B cell (primary cell): ENCODE measurements around the gene POMT2. TPM values are rescaled to one million over a fixed set of nuclear protein-coding genes. Genes with fewer than 3 reads are reported as not detected.

Experiments
- ATAC-seq: fragments of 200-7000 bp; cut with Tn5 transposase; one replicate; pipeline ENCODE4 v1.10.0; 2021; ENCODE audit warnings: low read depth, mild to moderate bottlenecking, moderate number of reproducible peaks, moderate library complexity
- CTCF ChIA-PET: fragments of 350-600 bp; sonication (Branson Sonifier 250); formaldehyde crosslinking; loops from one replicate; lab custom pipeline; 2021; ENCODE audit warnings: antibody characterized with exemption, inconsistent platforms; lab: Charles Lee
- POLR2A ChIA-PET: fragments of 350-600 bp; sonication (Branson Sonifier 250); formaldehyde crosslinking; loops from one replicate; lab custom pipeline; 2021; ENCODE audit warnings: antibody characterized with exemption; lab: Charles Lee
- DNase-seq: peaks from one replicate; pipeline ENCODE4 v3.0.0; 2013
- H2AFZ ChIP-seq: 2 replicates; pipeline ENCODE4 v1.6.1; 2012; ENCODE audit warnings: mild to moderate bottlenecking, low read depth, low read length; ENCODE audit not compliant: insufficient read depth, poor library complexity, severe bottlenecking
- H3K27ac ChIP-seq, 2 donors: 1 replicate in 1 of 2; 2 replicates in 1 of 2; pipeline ENCODE4 v1.5.1; 2012 to 2013; ENCODE audit warnings: low read length in 2 of 2, mild to moderate bottlenecking in 2 of 2, moderate library complexity in 1 of 2
- H3K27me3 ChIP-seq, 4 experiments: fragments of 200-600 bp in 1 of 4; sonication (generic) in 1 of 4; replicated peaks in 1 of 4; 1 replicate in 2 of 4; 2 replicates in 2 of 4; pipeline versions ENCODE4 v1.6.1 to v1.7.0; 2013 to 2016; ENCODE audit warnings: low read length in 3 of 4, mild to moderate bottlenecking in 2 of 4, mixed read lengths in 1 of 4, moderate library complexity in 1 of 4; ENCODE audit not compliant: insufficient read depth in 4 of 4, control insufficient read depth in 3 of 4; ENCODE audit errors: control extremely low read depth in 1 of 4
- H3K36me3 ChIP-seq, 2 experiments: replicated peaks in 1 of 2; 1 replicate in 1 of 2; 2 replicates in 1 of 2; pipeline versions ENCODE4 v1.6.1 to v1.7.1; 2013; ENCODE audit warnings: low read length in 1 of 2; ENCODE audit not compliant: insufficient read depth in 2 of 2, control insufficient read depth in 1 of 2; ENCODE audit errors: control extremely low read depth in 1 of 2, extremely low read depth in 1 of 2
- H3K4me1 ChIP-seq, 2 donors: fragments of 200-600 bp in 1 of 2; sonication (generic) in 1 of 2; 1 replicate in 1 of 2; 2 replicates in 1 of 2; pipeline versions ENCODE4 v1.5.1 to v1.6.1; 2013 to 2017; ENCODE audit warnings: low read length in 2 of 2; ENCODE audit not compliant: control insufficient read depth in 2 of 2, insufficient read depth in 2 of 2
- H3K4me2 ChIP-seq: replicated peaks from 2 replicates; pipeline ENCODE3; 2012; ENCODE audit warnings: mild to moderate bottlenecking, low read depth, low read length; ENCODE audit not compliant: poor library complexity, severe bottlenecking
- H3K4me3 ChIP-seq, 5 experiments: fragments of 200-600 bp in 1 of 5; sonication (generic) in 1 of 5; 1 replicate in 3 of 5; 2 replicates in 2 of 5; pipeline versions ENCODE4 v1.5.1 to v1.7.0; 2011 to 2016; ENCODE audit warnings: low read length in 4 of 5, mild to moderate bottlenecking in 4 of 5, low read depth in 2 of 5, control low read depth in 1 of 5, moderate library complexity in 1 of 5; ENCODE audit not compliant: insufficient read depth in 1 of 5; ENCODE audit errors: control extremely low read depth in 1 of 5, extremely low read depth in 1 of 5
- H3K79me2 ChIP-seq: fragments of 200-600 bp; sonication (generic); one replicate; pipeline ENCODE4 v1.6.0; 2016; ENCODE audit warnings: low read length; ENCODE audit not compliant: control insufficient read depth, insufficient read depth
- H3K9ac ChIP-seq: fragments of 200-600 bp; sonication (generic); 2 replicates; pipeline ENCODE4 v1.6.1; 2017; ENCODE audit warnings: mild to moderate bottlenecking, low read length, moderate library complexity
- H3K9me3 ChIP-seq, 3 donors: one replicate each; pipeline versions ENCODE4 v1.6.1 to v1.7.1; 2013; ENCODE audit warnings: low read length in 2 of 3; ENCODE audit not compliant: control insufficient read depth in 2 of 3, insufficient read depth in 1 of 3; ENCODE audit errors: control extremely low read depth in 1 of 3
- H4K20me1 ChIP-seq: 2 replicates; pipeline ENCODE4 v1.6.0; 2012; ENCODE audit warnings: mild to moderate bottlenecking, low read length; ENCODE audit not compliant: insufficient read depth, control insufficient read depth, poor library complexity, severe bottlenecking
- H3K27ac Mint-ChIP-seq: one replicate; pipeline ENCODE4 v1.8.0; 2021; ENCODE audit warnings: mixed read lengths
- H3K27me3 Mint-ChIP-seq: one replicate; pipeline ENCODE4 v1.8.0; 2021; ENCODE audit warnings: mixed read lengths
- H3K4me1 Mint-ChIP-seq: one replicate; pipeline ENCODE4 v1.8.0; 2021; ENCODE audit warnings: mixed read lengths
- H3K4me3 Mint-ChIP-seq: one replicate; pipeline ENCODE4 v1.8.0; 2021; ENCODE audit warnings: mixed read lengths
- H3K9me3 Mint-ChIP-seq: one replicate; pipeline ENCODE4 v1.8.0; 2022; ENCODE audit warnings: mixed read lengths; ENCODE audit not compliant: insufficient read depth
- CTCF ChIP-seq: fragments of 200-600 bp; IDR thresholded peaks from one replicate; pipeline ENCODE4 v1.8.0; 2022; ENCODE audit warnings: antibody characterized with exemption, mild to moderate bottlenecking
- EZH2 ChIP-seq: IDR thresholded peaks from 2 replicates; pipeline ENCODE4 v1.6.1; 2012; ENCODE audit warnings: borderline replicate concordance, low read depth, mild to moderate bottlenecking, moderate library complexity, low read length; ENCODE audit not compliant: insufficient read depth, poor library complexity, severe bottlenecking
- whole genome bisulfite sequencing: methylation state at CpG from one replicate; pipeline ENCODE4 v1.1.5; 2013; ENCODE audit warnings: missing lambda C conversion rate; ENCODE audit not compliant: insufficient coverage; 5-methylcytosine and 5-hydroxymethylcytosine counted together
- intact Hi-C: fragments of 100-400 bp; cut with micrococcal nuclease; formaldehyde crosslinking; loops from one replicate; pipeline ENCODE4 v1.10.0; 2022
- polyA plus RNA-seq: library from polyadenylated mRNA; depleted of rRNA; stranded (reverse); fragments of >200 nt; gene quantifications from 2 replicates; pipeline ENCODE4 v1.2.3, GENCODE V29; 2012
- total RNA-seq, 2 donors: library from RNA; stranded (reverse); fragments of 120-200 nt in 1 of 2; gene quantifications; 1 replicate in 1 of 2; 2 replicates in 1 of 2; pipeline versions ENCODE4 v1.2.3 to v1.2.4, GENCODE V29; 2013 to 2022

POMT2 gene
- total and polyA plus RNA-seq, 2 donors (not counting 1 experiment from before 2014, with no cell fraction given) = 14.3 to 36.6 TPM

GRCh38 chr14:77238356-77238755 lies 82.3 kb downstream of the POMT2 start:
- intact Hi-C loops = no loop called here
- Mint-ChIP-seq H3K4me3 (no peak overlapping the region), H3K4me1 (peaks cover 20% of the 10 kb centered on the region), H3K27ac (no peak overlapping the region), H3K9me3 (no peaks in the 10 kb centered on the region), H3K27me3 (peaks cover 6% of the 10 kb centered on the region)
- H3K9me3 ChIP-seq = peaks cover 0 to 8% (median 0%) of the 10 kb centered on the region in 3 donors
- H3K4me1 ChIP-seq = peaks cover 19 to 20% of the 10 kb centered on the region in 2 donors
- no peaks in the 10 kb centered on the region for H4K20me1 ChIP-seq
- ATAC-seq = no peak
- H2AFZ ChIP-seq = no peak overlapping the region
- no peak for DNase-seq
- ChIA-PET POLR2A (no interaction called here), CTCF (interaction anchor here (0.8 kb wide), 1 partner anchor 78 kb away, joined by 3 read pairs; no protein-coding TSS in a partner anchor)
- TF ChIP-seq EZH2 (no peak), CTCF (no peak)
- whole genome bisulfite sequencing = 81% methylated on average over 3 of the region's 3 CpGs
- no peak overlapping the region for H3K27ac ChIP-seq
- H3K27me3 ChIP-seq = no peaks in the 10 kb centered on the region
- H3K9ac ChIP-seq = no peak overlapping the region
- H3K36me3 ChIP-seq = no peaks in the 10 kb centered on the region
- H3K4me3 ChIP-seq = no peak overlapping the region
- H3K4me2 ChIP-seq = no peak overlapping the region
- H3K79me2 ChIP-seq = no peaks in the 10 kb centered on the region

- H3K9ac ChIP-seq = no peak overlapping the region
- no peaks in the 10 kb centered on the region for H3K79me2 ChIP-seq
- no peaks in the 10 kb centered on the region for H3K27me3 ChIP-seq
- peaks cover 4% of the 10 kb centered on the region in 2 donors for H3K4me1 ChIP-seq
- ChIA-PET POLR2A (no interaction called here), CTCF (interaction anchor here (1.2 kb wide), 1 partner anchor 79 kb away, joined by 3 read pairs; no protein-coding TSS in a partner anchor)
- H3K27ac ChIP-seq = no peak overlapping the region
- H3K4me1 Mint-ChIP-seq = peaks cover 4% of the 10 kb centered on the region
- H3K27me3 Mint-ChIP-seq = peaks cover 6% of the 10 kb centered on the region
- ATAC-seq = no peak
- 95% methylated on average over 6 of the region's 7 CpGs for WGBS
- H3K4me2 ChIP-seq = no peak overlapping the region
- intact Hi-C loops = no loop called here
- TF ChIP-seq CTCF (no peak), EZH2 (no peak)
- no peak for DNase-seq
- no peaks in the 10 kb centered on the region for H3K9me3 Mint-ChIP-seq
- no peaks in the 10 kb centered on the region for H4K20me1 ChIP-seq
- no peak overlapping the region for H2AFZ ChIP-seq
- H3K27ac Mint-ChIP-seq = no peak overlapping the region
- no peaks in the 10 kb centered on the region for H3K9me3 ChIP-seq
- no peaks in the 10 kb centered on the region for H3K36me3 ChIP-seq
- no peak overlapping the region for H3K4me3 ChIP-seq
- no peak overlapping the region for H3K4me3 Mint-ChIP-seq
Measured at GRCh38 chr14:77236814-77237213, 83.9 kb downstream of the POMT2 start.
